GM12865 (cell line): Measurements from ENCODE around the gene RHOT1.

Experiments used
- DNase-seq: peaks from one replicate; pipeline ENCODE4 v3.0.0; 2010; ENCODE audit warnings: low read depth
- H3K4me3 ChIP-seq: 2 replicates; pipeline ENCODE4 v1.5.1; 2011; ENCODE audit warnings: mild to moderate bottlenecking, low read depth, low read length, control low read depth
- CTCF ChIP-seq: IDR thresholded peaks from 2 replicates; pipeline ENCODE4 v1.5.1; 2011; ENCODE audit warnings: low read length, control low read depth, low read depth, inconsistent platforms; ENCODE audit not compliant: insufficient read depth; ENCODE audit errors: missing control alignments

RHOT1 gene

GRCh38 chr17:32271844-32272243 lies 129.5 kb downstream of the RHOT1 start:
- no peak for TF ChIP-seq CTCF
- no peak overlapping the region for H3K4me3 ChIP-seq
- DNase-seq = no peak

GRCh38 chr17:32274101-32274500 lies 131.8 kb downstream of the RHOT1 start:
- no peak overlapping the region for H3K4me3 ChIP-seq
- TF ChIP-seq CTCF = no peak
- DNase-seq = no peak

GRCh38 chr17:32274643-32275042 lies 132.3 kb downstream of the RHOT1 start:
- no peak for DNase-seq
- no peak for TF ChIP-seq CTCF
- H3K4me3 ChIP-seq = no peak overlapping the region
